Measurements from ENCODE around the gene FDX1.

DNA sequence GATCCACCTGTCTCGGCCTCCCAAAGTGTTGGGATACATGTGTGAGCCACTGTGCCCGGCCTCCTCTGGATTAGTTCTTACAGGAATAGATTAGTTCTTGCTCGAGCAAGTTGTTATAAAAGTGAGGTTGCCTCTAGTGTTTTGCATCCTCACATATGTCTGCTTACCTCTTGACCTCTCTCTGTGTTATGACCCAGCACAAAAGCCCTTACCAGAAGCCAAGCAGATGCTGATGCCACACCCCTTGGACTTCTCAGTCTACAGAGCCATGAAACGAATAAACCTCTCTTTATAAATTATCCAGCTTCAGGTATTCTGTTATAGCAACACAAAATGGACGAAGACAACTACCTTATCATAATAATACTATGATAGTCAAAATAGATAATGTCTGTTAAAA is 22.4 kb upstream of the FDX1 start:
- TF ChIP-seq POLR2AphosphoS5 (IDR thresholded peaks at IDR 0.05; ENCODE audit: low read depth) = no peak
- TF ChIP-seq, protein P1, sequence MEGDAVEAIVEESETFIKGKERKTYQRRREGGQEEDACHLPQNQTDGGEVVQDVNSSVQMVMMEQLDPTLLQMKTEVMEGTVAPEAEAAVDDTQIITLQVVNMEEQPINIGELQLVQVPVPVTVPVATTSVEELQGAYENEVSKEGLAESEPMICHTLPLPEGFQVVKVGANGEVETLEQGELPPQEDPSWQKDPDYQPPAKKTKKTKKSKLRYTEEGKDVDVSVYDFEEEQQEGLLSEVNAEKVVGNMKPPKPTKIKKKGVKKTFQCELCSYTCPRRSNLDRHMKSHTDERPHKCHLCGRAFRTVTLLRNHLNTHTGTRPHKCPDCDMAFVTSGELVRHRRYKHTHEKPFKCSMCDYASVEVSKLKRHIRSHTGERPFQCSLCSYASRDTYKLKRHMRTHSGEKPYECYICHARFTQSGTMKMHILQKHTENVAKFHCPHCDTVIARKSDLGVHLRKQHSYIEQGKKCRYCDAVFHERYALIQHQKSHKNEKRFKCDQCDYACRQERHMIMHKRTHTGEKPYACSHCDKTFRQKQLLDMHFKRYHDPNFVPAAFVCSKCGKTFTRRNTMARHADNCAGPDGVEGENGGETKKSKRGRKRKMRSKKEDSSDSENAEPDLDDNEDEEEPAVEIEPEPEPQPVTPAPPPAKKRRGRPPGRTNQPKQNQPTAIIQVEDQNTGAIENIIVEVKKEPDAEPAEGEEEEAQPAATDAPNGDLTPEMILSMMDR (IDR thresholded peaks at IDR 0.05; ENCODE audit: insufficient read depth, low read length) = no peak
- no peak for TF ChIP-seq GABPA (IDR thresholded peaks at IDR 0.05; ENCODE audit: low read depth)
- TF ChIP-seq, protein P2, sequence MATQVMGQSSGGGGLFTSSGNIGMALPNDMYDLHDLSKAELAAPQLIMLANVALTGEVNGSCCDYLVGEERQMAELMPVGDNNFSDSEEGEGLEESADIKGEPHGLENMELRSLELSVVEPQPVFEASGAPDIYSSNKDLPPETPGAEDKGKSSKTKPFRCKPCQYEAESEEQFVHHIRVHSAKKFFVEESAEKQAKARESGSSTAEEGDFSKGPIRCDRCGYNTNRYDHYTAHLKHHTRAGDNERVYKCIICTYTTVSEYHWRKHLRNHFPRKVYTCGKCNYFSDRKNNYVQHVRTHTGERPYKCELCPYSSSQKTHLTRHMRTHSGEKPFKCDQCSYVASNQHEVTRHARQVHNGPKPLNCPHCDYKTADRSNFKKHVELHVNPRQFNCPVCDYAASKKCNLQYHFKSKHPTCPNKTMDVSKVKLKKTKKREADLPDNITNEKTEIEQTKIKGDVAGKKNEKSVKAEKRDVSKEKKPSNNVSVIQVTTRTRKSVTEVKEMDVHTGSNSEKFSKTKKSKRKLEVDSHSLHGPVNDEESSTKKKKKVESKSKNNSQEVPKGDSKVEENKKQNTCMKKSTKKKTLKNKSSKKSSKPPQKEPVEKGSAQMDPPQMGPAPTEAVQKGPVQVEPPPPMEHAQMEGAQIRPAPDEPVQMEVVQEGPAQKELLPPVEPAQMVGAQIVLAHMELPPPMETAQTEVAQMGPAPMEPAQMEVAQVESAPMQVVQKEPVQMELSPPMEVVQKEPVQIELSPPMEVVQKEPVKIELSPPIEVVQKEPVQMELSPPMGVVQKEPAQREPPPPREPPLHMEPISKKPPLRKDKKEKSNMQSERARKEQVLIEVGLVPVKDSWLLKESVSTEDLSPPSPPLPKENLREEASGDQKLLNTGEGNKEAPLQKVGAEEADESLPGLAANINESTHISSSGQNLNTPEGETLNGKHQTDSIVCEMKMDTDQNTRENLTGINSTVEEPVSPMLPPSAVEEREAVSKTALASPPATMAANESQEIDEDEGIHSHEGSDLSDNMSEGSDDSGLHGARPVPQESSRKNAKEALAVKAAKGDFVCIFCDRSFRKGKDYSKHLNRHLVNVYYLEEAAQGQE (IDR thresholded peaks at IDR 0.05; ENCODE audit: insufficient replicate concordance, low read depth) = no peak
- no peak for TF ChIP-seq SPI1 (IDR thresholded peaks at IDR 0.05; ENCODE audit: borderline replicate concordance, low read depth)
